MV-4-11 (cell line): ENCODE results near the gene DCUN1D2.
"Not testable (repeated sequence)": the region's sequence is repeated elsewhere in the genome, so short reads cannot be mapped to it uniquely, and the experiment has no call there.

ENCODE experiments used
- DNase-seq: peaks from one replicate; lab custom pipeline; 2025; lab: John Stamatoyannopoulos, UW

The DCUN1D2 gene

GRCh38 chr13:113489549-113490495 is 689 bp downstream of the DCUN1D2 start:
- DNase-seq = no peak

GRCh38 chr13:113489171-113489548 is 1.4 kb downstream of the DCUN1D2 start:
- DNase-seq = no peak

GRCh38 chr13:113488283-113488682 is 2.2 kb downstream of the DCUN1D2 start:
- peak; percentile 11 for DNase-seq

GRCh38 chr13:113486698-113487097 is 3.8 kb downstream of the DCUN1D2 start:
- no peak for DNase-seq

GRCh38 chr13:113485545-113485944 is 5.0 kb downstream of the DCUN1D2 start:
- DNase-seq = no peak

- DNase-seq = no peak
These were observed 6.8 kb downstream of the DCUN1D2 start for GRCh38 chr13:113483504-113484293.

- DNase-seq = no peak
These were observed 7.4 kb downstream of the DCUN1D2 start for GRCh38 chr13:113483081-113483480.

GRCh38 chr13:113479179-113479578 is 11.3 kb downstream of the DCUN1D2 start:
- DNase-seq = no peak

- DNase-seq = no peak
These were observed 12.8 kb downstream of the DCUN1D2 start for GRCh38 chr13:113477724-113478123.

GRCh38 chr13:113476811-113477210 is 13.7 kb downstream of the DCUN1D2 start:
- no peak for DNase-seq

GRCh38 chr13:113475911-113476310 is 14.6 kb downstream of the DCUN1D2 start:
- DNase-seq = no peak

GRCh38 chr13:113475280-113475679 is 15.2 kb downstream of the DCUN1D2 start:
- DNase-seq = no peak

- DNase-seq = peak; percentile 91
These were observed 16.3 kb downstream of the DCUN1D2 start for GRCh38 chr13:113474179-113474578.

GRCh38 chr13:113472355-113473025 is 18.0 kb downstream of the DCUN1D2 start:
- DNase-seq = no peak

- no peak for DNase-seq
These were observed 18.7 kb downstream of the DCUN1D2 start for GRCh38 chr13:113471844-113472243.

- not testable (repeated sequence) for DNase-seq
These were observed 19.8 kb downstream of the DCUN1D2 start for GRCh38 chr13:113470635-113471163.

GRCh38 chr13:113470073-113470472 is 20.4 kb downstream of the DCUN1D2 start:
- DNase-seq = peak; percentile 82

GRCh38 chr13:113469582-113469981 is 20.9 kb downstream of the DCUN1D2 start:
- no peak for DNase-seq

GRCh38 chr13:113468472-113469201 is 21.9 kb downstream of the DCUN1D2 start:
- no peak for DNase-seq

- DNase-seq = no peak
These were observed 22.5 kb downstream of the DCUN1D2 start for GRCh38 chr13:113468029-113468428.

- no peak for DNase-seq
These were observed 24.1 kb downstream of the DCUN1D2 start for GRCh38 chr13:113466383-113466782.
